Naive B cell (primary cell): ENCODE results near the gene VWA5A. TPM values are rescaled to one million over a fixed set of nuclear protein-coding genes. Genes with fewer than 3 reads are reported as not detected.

ENCODE experiments used
- ATAC-seq, 2 donors: fragments of 150-1000 bp; cut with Tn5 transposase; 2 replicates each; pipeline ENCODE4 v1.10.0; 2021; ENCODE audit warnings: low read depth in 2 of 2, mild to moderate bottlenecking in 2 of 2, moderate library complexity in 2 of 2
- DNase-seq: peaks from one replicate; pipeline ENCODE4 v3.0.0; 2022
- H3K27ac Mint-ChIP-seq, 6 donors: one replicate each; pipeline ENCODE4 v1.8.0; 2020 to 2022; ENCODE audit warnings: mild to moderate bottlenecking in 6 of 6, mixed read lengths in 6 of 6, moderate library complexity in 5 of 6, inconsistent platforms in 2 of 6
- H3K27me3 Mint-ChIP-seq, 3 donors: one replicate each; pipeline ENCODE4 v1.8.0; 2021 to 2022; ENCODE audit warnings: mixed read lengths in 3 of 3, mild to moderate bottlenecking in 1 of 3
- H3K36me3 Mint-ChIP-seq, 2 donors: one replicate each; pipeline ENCODE4 v1.8.0; 2020 to 2022; ENCODE audit warnings: mixed read lengths in 2 of 2, inconsistent platforms in 1 of 2, mild to moderate bottlenecking in 1 of 2
- H3K4me1 Mint-ChIP-seq, 3 donors: one replicate each; pipeline ENCODE4 v1.8.0; 2020 to 2022; ENCODE audit warnings: mixed read lengths in 3 of 3, inconsistent platforms in 1 of 3, mild to moderate bottlenecking in 1 of 3, moderate library complexity in 1 of 3
- H3K4me3 Mint-ChIP-seq, 8 donors: one replicate each; pipeline ENCODE4 v1.8.0; 2020 to 2022; ENCODE audit warnings: mild to moderate bottlenecking in 8 of 8, mixed read lengths in 8 of 8, moderate library complexity in 8 of 8, inconsistent platforms in 2 of 8
- H3K9me3 Mint-ChIP-seq, 7 donors: one replicate each; pipeline ENCODE4 v1.8.0; 2020 to 2022; ENCODE audit warnings: mixed read lengths in 7 of 7, mild to moderate bottlenecking in 5 of 7, inconsistent platforms in 2 of 7, moderate library complexity in 1 of 7
- polyA plus RNA-seq, 6 donors: library from polyadenylated mRNA; unstranded; fragments of 300-500 nt; fragmentation: Illumina TruSeq; gene quantifications; one replicate each; pipeline ENCODE4 v1.2.3, GENCODE V29; 2021; ENCODE audit warnings: low read depth in 6 of 6

VWA5A gene
- 10 to 100 TPM in 4 of 6 donors, 1 to 10 TPM in 1, not detected in 1; 4.5 to 15.8 (median 11.6) TPM for polyA plus RNA-seq

GRCh38 chr11:124114942-124115781 is at the start of gene VWA5A:
Gene VWA5A, plus strand, starts transcription at chr11:124115450. Its CDS starts 2,062 bp downstream, at chr11:124117512.
- peak; percentile 7 for DNase-seq
- ATAC-seq: peak; percentile 84 to 86
- peaks cover 0 to 4% of the 10 kb centered on the region in 2 donors for H3K36me3 Mint-ChIP-seq
- no peaks in the 10 kb centered on the region for H3K9me3 Mint-ChIP-seq
- H3K4me1 Mint-ChIP-seq: peaks cover 8 to 17% (median 13%) of the 10 kb centered on the region in 3 donors
- H3K27me3 Mint-ChIP-seq: peaks cover 0 to 11% (median 3%) of the 10 kb centered on the region in 3 donors
- peak within 1 kb of the TSS; percentile 29 to 96 (median 85) for H3K4me3 Mint-ChIP-seq
- peak within 1 kb of the TSS in 2 of 6 donors; percentile 59 to 62 for H3K27ac Mint-ChIP-seq

GRCh38 chr11:124068601-124069110 is 46.6 kb upstream of the VWA5A start:
- Mint-ChIP-seq H3K27me3 (peaks cover 31 to 44% (median 33%) of the 10 kb centered on the region in 3 donors), H3K4me3 (no peak overlapping the region), H3K9me3 (peaks cover 0 to 4% (median 0%) of the 10 kb centered on the region in 7 donors), H3K36me3 (no peaks in the 10 kb centered on the region), H3K27ac (no peak overlapping the region), H3K4me1 (peaks cover 13 to 23% (median 22%) of the 10 kb centered on the region in 3 donors)
- ATAC-seq: no peak
- DNase-seq: no peak

DNA sequence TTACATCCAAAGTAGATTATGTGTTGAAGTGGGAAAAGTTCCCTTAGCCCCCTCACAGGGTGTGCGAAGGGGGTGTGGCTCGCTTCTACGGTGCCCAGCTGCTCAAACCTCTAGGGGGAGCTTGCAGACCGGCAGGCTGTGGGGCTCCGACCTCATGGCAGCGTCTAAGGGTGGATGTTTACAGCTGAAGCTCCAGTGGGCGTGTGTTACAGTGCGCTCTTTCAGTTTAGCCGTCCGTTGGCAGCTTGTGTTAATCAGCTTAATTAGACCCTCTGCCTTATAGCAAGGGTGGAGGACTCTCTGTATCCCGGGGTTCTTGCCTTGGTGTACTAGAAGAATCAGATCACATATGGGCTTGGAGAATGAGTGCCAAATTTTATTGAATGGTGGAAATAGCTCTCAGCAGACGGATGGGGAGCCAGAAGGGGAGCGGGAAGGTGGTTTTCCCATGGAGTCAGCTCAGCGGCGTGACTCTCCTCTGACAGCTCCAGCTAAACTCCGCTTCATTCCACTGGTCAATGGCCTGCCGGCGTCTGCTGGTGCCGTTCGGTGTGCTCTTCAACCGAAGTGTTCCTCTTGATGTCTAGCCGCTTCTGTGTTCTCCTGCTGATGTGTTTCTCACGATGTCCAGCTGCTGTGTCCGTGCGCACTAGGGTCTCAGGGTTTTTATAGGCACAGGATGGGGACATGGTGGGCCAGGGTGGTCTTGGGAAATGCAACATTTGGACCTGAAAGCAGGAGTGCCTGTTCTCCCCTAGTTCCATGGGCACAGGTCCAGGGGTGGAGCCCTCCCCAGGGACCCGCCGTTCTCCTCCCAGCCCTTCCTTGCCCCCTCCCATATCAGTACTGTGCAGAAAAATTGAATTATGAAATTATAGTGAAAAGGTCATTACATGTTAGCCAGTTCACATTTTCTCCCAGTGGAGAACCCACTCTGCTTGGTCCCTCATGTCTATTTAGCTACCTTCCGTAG is 45.5 kb upstream of the VWA5A start:
- ATAC-seq: peak; percentile 83 to 88
- H3K27me3 Mint-ChIP-seq: peaks cover 30 to 45% (median 32%) of the 10 kb centered on the region in 3 donors
- peaks cover 13 to 23% (median 22%) of the 10 kb centered on the region in 3 donors for H3K4me1 Mint-ChIP-seq
- peak overlapping the region in 6 of 8 donors; percentile 30 to 81 (median 54) for H3K4me3 Mint-ChIP-seq
- H3K36me3 Mint-ChIP-seq: no peaks in the 10 kb centered on the region
- no peaks in the 10 kb centered on the region for H3K9me3 Mint-ChIP-seq
- H3K27ac Mint-ChIP-seq: peak overlapping the region in 2 of 6 donors; percentile 61 to 76
- peak; percentile 30 for DNase-seq

DNA sequence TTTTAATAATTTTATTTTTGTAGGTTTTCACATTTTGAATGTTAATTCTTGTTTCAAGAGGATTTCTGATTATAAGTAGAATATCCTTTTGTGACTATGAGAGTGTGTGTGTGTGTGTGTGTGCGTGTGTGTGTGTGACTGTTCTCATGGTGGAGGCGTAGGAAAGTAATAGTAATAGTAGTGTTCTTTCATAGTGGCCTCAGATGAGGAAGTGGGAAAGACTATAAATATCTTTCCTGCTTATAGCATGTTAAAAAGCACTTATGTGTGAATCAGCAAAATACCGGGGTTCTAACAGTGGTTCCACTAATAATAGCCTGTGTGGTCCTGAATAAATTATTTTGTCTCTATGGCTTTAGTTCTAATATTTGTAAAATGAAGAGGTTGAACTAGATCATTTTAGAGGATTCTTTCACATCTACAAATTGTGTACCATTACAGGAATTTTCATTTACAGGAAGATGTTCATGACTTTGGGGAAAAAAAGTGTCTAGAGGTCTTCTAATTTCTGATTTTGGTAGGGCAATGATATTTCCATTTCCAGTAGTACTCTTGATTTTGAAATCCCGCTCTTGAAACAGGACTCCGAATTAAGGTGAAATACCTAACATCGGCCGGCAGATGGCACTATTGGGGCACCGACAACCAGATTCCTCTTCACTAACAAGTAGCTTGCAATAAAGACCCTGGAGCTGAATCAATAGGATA is 44.2 kb upstream of the VWA5A start:
- Mint-ChIP-seq H3K27ac (peak overlapping the region in 3 of 6 donors; percentile 1 to 62 (median 57)), H3K4me3 (peak overlapping the region in 7 of 8 donors; percentile 2 to 54 (median 32)), H3K4me1 (peaks cover 13 to 29% (median 23%) of the 10 kb centered on the region in 3 donors), H3K27me3 (peaks cover 29 to 51% (median 38%) of the 10 kb centered on the region in 3 donors), H3K36me3 (no peaks in the 10 kb centered on the region), H3K9me3 (no peaks in the 10 kb centered on the region)
- DNase-seq (peak; percentile 30), ATAC-seq (peak; percentile 58 to 71)

- no peak overlapping the region for H3K4me3 Mint-ChIP-seq
- peaks cover 18 to 34% (median 28%) of the 10 kb centered on the region in 3 donors for H3K4me1 Mint-ChIP-seq
- H3K36me3 Mint-ChIP-seq: no peaks in the 10 kb centered on the region
- no peak for ATAC-seq
- no peak for DNase-seq
- peaks cover 29 to 52% (median 41%) of the 10 kb centered on the region in 3 donors for H3K27me3 Mint-ChIP-seq
- H3K27ac Mint-ChIP-seq: peak overlapping the region in 1 of 6 donors; percentile 57
- no peaks in the 10 kb centered on the region for H3K9me3 Mint-ChIP-seq
These were observed 43.7 kb upstream of the VWA5A start for GRCh38 chr11:124071623-124071948.

- no peak overlapping the region for H3K4me3 Mint-ChIP-seq
- no peak overlapping the region for H3K27ac Mint-ChIP-seq
- H3K9me3 Mint-ChIP-seq: no peaks in the 10 kb centered on the region
- H3K27me3 Mint-ChIP-seq: peaks cover 29 to 53% (median 41%) of the 10 kb centered on the region in 3 donors
- DNase-seq: no peak
- H3K36me3 Mint-ChIP-seq: no peaks in the 10 kb centered on the region
- ATAC-seq: no peak
- peaks cover 18 to 34% (median 31%) of the 10 kb centered on the region in 3 donors for H3K4me1 Mint-ChIP-seq
These were observed 43.1 kb upstream of the VWA5A start for GRCh38 chr11:124072147-124072546.

GRCh38 chr11:124074554-124074953 is 40.7 kb upstream of the VWA5A start:
- H3K36me3 Mint-ChIP-seq: no peaks in the 10 kb centered on the region
- ATAC-seq: no peak
- no peak for DNase-seq
- no peaks in the 10 kb centered on the region for H3K9me3 Mint-ChIP-seq
- H3K4me1 Mint-ChIP-seq: peaks cover 14 to 29% (median 27%) of the 10 kb centered on the region in 3 donors
- H3K27me3 Mint-ChIP-seq: peaks cover 25 to 45% (median 31%) of the 10 kb centered on the region in 3 donors
- H3K27ac Mint-ChIP-seq: no peak overlapping the region
- peak overlapping the region in 1 of 8 donors; percentile 38 for H3K4me3 Mint-ChIP-seq

DNA sequence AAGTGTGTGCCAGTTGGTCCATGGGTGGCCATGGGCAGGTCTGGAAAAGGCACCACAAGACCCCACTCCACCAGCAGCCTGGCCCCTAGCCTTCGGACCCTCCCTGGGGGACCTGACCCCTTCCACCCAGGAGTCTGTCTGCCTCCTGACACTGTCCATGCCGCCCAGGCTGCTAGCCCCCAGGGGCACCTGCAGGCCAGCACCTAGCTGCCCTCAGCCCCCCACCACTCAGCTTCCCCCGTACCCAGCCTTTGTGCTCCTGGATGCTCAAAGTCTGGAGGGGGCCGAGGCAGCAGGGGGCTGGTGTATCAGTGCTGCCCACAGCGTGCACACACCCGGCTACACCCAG is 39.8 kb upstream of the VWA5A start:
- H3K9me3 Mint-ChIP-seq: no peaks in the 10 kb centered on the region
- no peak overlapping the region for H3K4me3 Mint-ChIP-seq
- H3K27ac Mint-ChIP-seq: peak overlapping the region in 1 of 6 donors; percentile 32
- peaks cover 11 to 21% (median 18%) of the 10 kb centered on the region in 3 donors for H3K4me1 Mint-ChIP-seq
- no peaks in the 10 kb centered on the region for H3K36me3 Mint-ChIP-seq
- H3K27me3 Mint-ChIP-seq: peaks cover 28 to 45% (median 30%) of the 10 kb centered on the region in 3 donors
- DNase-seq: no peak
- no peak for ATAC-seq

DNA sequence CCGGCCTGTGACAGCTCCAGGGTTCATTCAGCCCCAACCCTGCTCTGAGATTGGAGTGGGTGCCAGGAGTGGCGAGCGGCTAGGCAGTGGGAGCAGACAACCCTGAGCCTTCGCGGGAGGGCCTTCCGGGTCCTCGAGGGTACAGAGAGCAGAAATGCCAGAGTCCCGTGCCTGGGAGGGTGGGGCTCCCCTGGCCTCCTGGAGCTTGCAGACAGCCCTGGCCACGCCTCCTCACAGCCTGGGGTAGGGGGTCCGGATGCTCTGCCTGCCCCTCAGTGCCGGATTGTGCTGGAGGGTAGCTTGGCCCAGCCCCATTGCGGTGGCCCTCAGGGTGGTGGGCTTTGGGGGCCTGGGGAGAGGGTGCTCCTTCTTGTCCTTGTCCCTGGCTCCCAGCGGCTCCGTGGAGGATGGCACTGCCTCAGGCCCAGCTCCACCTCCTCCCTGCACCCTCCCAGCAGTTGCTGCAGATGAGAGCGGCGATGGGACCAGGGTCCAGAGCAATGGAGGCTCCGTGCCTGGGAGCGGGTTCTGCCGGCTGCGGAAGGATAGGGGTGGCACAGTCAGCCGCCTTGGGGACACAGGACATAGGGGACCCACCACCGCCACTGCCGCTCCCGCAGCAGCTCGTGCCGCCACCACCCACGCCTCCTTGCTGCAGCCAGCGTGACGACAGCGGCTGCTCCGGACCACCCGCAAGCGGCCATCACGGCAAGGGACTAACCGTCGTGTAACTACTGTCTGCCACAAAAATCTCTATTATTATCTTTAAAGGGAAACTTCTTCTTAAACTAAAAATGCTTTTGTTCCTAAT is 39.2 kb upstream of the VWA5A start:
- H3K36me3 Mint-ChIP-seq: no peaks in the 10 kb centered on the region
- H3K4me3 Mint-ChIP-seq: peak overlapping the region in 5 of 8 donors; percentile 55 to 71 (median 66)
- no peak for DNase-seq
- peak overlapping the region in 1 of 6 donors; percentile 30 for H3K27ac Mint-ChIP-seq
- H3K4me1 Mint-ChIP-seq: peaks cover 8 to 15% (median 12%) of the 10 kb centered on the region in 3 donors
- H3K27me3 Mint-ChIP-seq: peaks cover 28 to 45% (median 32%) of the 10 kb centered on the region in 3 donors
- peak; percentile 45 to 50 for ATAC-seq
- H3K9me3 Mint-ChIP-seq: no peaks in the 10 kb centered on the region

DNA sequence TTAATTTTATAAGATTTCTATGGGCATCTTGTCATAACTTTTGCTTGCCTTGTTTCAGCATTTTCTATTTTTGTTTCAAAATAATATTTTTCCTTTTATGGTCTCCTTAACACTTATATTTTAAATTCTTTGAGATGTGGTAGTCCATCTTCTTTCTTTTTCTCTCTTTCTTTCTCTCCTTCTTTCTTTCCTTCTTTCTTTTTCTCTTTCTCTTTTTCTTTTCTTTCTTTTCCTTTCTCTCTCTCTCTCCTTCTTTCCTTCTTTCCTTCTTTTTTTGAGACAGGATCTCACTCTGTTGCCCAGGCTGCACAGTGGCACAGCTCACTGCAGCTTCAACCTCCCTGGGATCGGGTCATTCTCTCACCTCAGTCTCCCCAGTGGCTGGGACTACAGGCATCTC is 38.0 kb upstream of the VWA5A start:
- Mint-ChIP-seq H3K27me3 (peaks cover 28 to 50% (median 38%) of the 10 kb centered on the region in 3 donors), H3K9me3 (no peaks in the 10 kb centered on the region), H3K36me3 (no peaks in the 10 kb centered on the region), H3K4me3 (peak overlapping the region in 1 of 8 donors; percentile 26), H3K4me1 (peaks cover 5 to 11% (median 9%) of the 10 kb centered on the region in 3 donors), H3K27ac (peak overlapping the region in 1 of 6 donors; percentile 46)
- no peak for ATAC-seq
- no peak for DNase-seq

DNA sequence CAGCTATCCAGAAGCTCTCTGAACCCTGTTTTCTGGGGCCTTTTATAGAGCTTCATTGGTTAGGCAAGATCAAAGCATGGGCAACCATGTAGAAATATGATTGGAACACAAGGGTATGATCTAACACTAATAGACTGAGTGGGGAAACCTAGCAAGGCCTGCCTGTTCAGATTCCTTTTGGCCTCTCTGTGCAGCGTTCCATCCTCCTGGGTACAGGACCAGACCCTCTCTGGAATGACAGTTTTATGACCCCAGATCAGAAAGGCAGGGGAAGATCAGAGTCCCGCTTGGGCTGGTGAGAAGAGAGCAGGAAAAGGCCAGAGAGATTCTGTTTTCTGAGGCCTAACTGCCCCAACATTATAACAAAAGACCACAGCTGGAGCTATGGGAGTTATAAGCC is 36.7 kb upstream of the VWA5A start:
- Mint-ChIP-seq H3K27me3 (peaks cover 28 to 53% (median 40%) of the 10 kb centered on the region in 3 donors), H3K27ac (no peak overlapping the region), H3K4me1 (peaks cover 5 to 11% (median 9%) of the 10 kb centered on the region in 3 donors), H3K36me3 (no peaks in the 10 kb centered on the region), H3K4me3 (no peak overlapping the region), H3K9me3 (no peaks in the 10 kb centered on the region)
- DNase-seq (no peak), ATAC-seq (no peak)
